GM18873 (cell line): Measurements from ENCODE around the gene IHH.
A peak's percentile ranks its signal among the peaks of the same experiment; 100 is the strongest.

Experiments
- ATAC-seq: cut with Tn5 transposase; IDR thresholded peaks from one replicate; pipeline ENCODE4 v1.9.1; 2021; ENCODE audit warnings: mild to moderate bottlenecking, moderate library complexity, moderate number of reproducible peaks; ENCODE audit not compliant: unreplicated experiment, low FRiP score

IHH gene

GRCh38 chr2:219078126-219078525 lies 17.4 kb upstream of the IHH start:
- no peak for ATAC-seq

GRCh38 chr2:219076253-219076652 lies 15.5 kb upstream of the IHH start:
- ATAC-seq, result no peak

GRCh38 chr2:219073413-219074129 lies 12.8 kb upstream of the IHH start:
- ATAC-seq, result no peak

GRCh38 chr2:219072741-219073250 lies 12.1 kb upstream of the IHH start:
- ATAC-seq, result no peak

- no peak for ATAC-seq
Observed at GRCh38 chr2:219071131-219071816, 10.6 kb upstream of the IHH start.

- ATAC-seq, result no peak
Observed at GRCh38 chr2:219065484-219065883, 4.8 kb upstream of the IHH start.

GRCh38 chr2:219062081-219062480 lies 1.4 kb upstream of the IHH start:
- no peak for ATAC-seq

- ATAC-seq, result no peak
Observed at GRCh38 chr2:219059725-219060682, 717 bp downstream of the IHH start.

GRCh38 chr2:219059375-219059724 lies 1.4 kb downstream of the IHH start:
- ATAC-seq, result no peak

GRCh38 chr2:219058541-219059374 lies 2.0 kb downstream of the IHH start:
- ATAC-seq, result no peak

GRCh38 chr2:219057709-219058540 lies 2.8 kb downstream of the IHH start:
- ATAC-seq, result peak; percentile 75

- ATAC-seq, result no peak
Observed at GRCh38 chr2:219056896-219057708, 3.6 kb downstream of the IHH start.

GRCh38 chr2:219056176-219056895 lies 4.4 kb downstream of the IHH start:
- ATAC-seq, result no peak

- no peak for ATAC-seq
Observed at GRCh38 chr2:219054956-219055903, 5.5 kb downstream of the IHH start.

GRCh38 chr2:219049282-219049681 lies 11.4 kb downstream of the IHH start:
- ATAC-seq, result no peak

GRCh38 chr2:219045937-219046550 lies 14.7 kb downstream of the IHH start:
- ATAC-seq, result no peak
